Caki2 (cell line): ENCODE results near the gene APOC4. TPM values are rescaled to one million over a fixed set of nuclear protein-coding genes. Genes with fewer than 3 reads are reported as not detected.

Source experiments
- DNase-seq: peaks from one replicate; pipeline ENCODE4 v3.0.0-alpha.2; 2015; ENCODE audit warnings: low read depth
- in situ Hi-C: cut with HindIII; loops from 2 replicates; pipeline ENCODE4 v1.10.0; 2016; ENCODE audit warnings: low sequenced_read_pairs, low pct_unique_long_range_greater_than_20kb, mixed read lengths
- total RNA-seq: library from RNA; depleted of rRNA; stranded (reverse); fragments of >200 nt; shearing (Covaris generic); gene quantifications from 2 replicates; pipeline ENCODE4 v1.2.3, GENCODE V29; 2014; ENCODE audit warnings: low replicate concordance; rRNA removed

The APOC4 gene
- total RNA-seq, 1 experiment from 2014 or later = not detected

DNA sequence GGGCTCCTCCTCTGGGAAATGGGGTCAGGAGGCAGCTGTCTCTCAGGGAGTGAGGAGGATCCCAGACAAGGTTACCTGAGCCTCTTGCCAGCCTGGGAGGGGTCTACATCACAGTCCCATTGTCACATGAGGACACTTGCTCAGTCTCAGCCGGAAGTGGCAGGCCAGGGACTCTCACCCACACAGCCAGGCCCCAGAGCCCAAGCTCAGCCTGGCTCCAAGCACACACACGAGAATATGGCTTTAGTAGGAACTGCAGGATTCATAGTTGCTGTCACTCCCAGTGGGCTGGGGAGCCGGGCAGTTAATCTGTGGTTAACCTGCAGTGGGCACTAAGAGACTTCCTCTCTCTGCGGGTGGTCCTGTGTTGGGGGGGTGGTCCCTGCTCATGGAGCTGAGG, 43.4 kb downstream of the APOC4 start:
- in situ Hi-C loops = no loop called here
- no peak for DNase-seq

DNA sequence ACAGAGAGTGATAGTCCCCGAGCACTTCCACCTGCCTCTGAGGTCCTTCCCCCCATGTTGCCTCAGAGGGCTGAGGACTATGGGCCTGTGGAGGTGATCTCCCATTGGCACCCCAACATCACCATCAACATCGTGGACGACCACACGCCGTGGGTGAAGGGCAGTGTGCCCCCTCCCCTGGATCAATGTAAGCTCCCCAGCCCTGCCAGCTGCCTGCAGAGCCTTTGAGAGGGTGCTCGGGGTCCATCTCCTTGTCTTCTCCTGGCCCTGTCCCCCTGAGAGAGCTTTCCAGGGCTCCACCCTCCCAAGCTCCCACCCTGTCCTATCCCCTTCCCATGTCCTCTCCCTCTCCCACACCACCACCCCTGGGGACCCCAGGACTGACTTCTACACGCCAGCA, 44.4 kb downstream of the APOC4 start:
- in situ Hi-C loops = no loop called here
- DNase-seq = no peak

DNA sequence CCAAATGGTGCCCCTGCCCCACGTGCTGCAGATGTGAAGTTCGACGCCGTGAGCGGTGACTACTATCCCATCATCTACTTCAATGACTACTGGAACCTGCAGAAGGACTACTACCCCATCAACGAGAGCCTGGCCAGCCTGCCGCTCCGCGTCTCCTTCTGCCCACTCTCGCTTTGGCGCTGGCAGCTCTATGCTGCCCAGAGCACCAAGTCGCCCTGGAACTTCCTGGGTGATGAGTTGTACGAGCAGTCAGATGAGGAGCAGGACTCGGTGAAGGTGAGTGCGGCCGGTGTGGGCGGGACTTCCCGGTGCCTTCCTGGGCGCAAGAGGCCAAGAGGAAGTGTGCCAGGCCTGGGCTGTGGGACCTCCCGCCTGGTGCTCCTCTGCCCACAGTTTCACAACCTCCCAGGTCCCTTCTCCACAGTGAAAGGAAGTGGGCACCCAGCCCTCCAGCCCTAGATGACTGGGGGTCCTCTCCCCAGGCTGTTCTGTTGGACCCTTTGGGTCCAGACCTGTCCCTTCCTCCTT, 45.2 kb downstream of the APOC4 start:
- in situ Hi-C loops = no loop called here
- DNase-seq = no peak

DNA sequence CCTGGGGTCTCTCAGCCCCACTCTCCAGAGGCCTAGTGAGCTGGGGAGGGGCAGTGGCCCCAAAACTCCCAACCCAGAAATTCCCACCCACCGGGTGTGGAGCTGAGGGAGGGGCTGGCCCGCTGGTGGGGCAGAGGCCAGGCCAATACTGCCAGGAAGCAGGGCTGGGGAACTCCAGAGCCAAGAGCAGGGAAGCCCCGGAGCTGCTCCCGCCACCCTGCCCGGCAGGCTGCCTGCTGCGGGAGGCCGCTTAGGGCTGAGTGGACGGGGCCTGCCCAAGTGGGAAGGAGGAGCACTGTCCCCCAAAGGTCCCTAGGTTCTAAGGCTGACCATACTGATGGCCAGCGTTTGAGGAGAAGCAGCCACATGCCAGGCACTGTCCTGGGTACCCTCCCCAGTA, 46.2 kb downstream of the APOC4 start:
- in situ Hi-C loops = no loop called here
- DNase-seq = no peak

DNA sequence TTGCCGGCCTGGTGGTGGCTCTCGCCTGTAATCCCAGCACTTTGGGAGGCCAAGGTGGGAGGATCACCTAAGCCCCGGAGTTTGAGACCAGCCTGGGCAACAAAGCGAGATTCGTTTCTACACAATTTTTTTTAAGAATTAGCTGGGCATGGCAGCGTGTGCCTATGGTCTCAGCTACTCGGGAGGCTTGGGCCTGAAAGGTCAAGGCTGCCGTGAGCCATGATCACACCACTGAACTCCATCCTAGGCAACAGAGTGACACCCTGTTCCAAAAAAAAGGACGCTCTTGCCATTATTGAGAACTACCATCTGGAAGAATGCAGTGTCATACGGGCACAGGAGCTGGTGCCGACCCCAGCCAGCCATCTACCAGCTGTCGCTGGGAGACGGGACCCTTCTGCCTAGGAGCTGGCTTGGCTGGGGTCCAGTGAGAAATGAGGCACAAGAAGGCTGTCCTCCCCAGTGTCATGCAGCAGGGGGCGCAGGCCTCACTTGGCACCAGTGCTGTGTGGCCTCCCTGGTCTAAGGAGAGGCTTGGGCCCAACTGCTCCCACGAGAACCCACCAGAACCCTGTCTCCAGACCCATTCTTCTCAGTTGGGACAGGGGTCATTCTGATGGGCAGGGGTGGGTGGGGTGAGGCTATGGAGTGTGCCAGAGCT, 47.0 kb downstream of the APOC4 start:
- in situ Hi-C loops = no loop called here
- peak; percentile 28 for DNase-seq

DNA sequence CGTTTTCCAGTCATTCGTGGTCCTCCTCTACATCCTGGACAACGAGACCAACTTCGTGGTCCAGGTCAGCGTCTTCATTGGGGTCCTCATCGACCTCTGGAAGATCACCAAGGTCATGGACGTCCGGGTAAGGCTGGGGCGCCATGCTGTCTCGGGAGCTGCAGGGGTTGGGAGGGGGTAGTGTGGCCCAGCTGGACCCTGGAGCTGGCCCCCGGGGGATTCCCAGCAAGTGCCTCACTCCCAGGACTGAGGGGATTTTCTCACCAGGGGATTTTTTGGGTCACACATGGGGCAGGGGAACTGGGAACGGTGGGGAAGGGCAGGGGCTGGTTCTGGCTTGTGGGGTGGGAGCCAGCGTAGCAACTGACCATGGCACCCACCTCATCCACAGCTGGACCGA, 48.4 kb downstream of the APOC4 start:
- no peak for DNase-seq
- in situ Hi-C loops = no loop called here

DNA sequence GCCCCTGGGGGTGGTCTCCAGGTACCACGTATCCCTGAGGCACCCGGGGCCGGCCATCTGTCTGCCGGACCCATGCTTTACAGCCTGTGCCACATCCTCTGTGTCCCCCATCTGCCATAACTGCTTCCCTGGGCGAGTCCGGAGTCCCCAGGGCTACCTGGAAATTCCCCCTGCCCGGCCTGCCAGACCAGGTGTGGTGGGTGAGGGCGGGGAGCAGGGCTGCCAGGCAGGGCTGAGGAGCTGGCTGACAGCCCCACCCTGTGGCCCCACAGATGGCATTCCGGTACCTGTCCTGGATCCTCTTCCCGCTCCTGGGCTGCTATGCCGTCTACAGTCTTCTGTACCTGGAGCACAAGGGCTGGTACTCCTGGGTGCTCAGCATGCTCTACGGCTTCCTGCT, 48.9 kb downstream of the APOC4 start:
- in situ Hi-C loops = no loop called here
- no peak for DNase-seq

DNA sequence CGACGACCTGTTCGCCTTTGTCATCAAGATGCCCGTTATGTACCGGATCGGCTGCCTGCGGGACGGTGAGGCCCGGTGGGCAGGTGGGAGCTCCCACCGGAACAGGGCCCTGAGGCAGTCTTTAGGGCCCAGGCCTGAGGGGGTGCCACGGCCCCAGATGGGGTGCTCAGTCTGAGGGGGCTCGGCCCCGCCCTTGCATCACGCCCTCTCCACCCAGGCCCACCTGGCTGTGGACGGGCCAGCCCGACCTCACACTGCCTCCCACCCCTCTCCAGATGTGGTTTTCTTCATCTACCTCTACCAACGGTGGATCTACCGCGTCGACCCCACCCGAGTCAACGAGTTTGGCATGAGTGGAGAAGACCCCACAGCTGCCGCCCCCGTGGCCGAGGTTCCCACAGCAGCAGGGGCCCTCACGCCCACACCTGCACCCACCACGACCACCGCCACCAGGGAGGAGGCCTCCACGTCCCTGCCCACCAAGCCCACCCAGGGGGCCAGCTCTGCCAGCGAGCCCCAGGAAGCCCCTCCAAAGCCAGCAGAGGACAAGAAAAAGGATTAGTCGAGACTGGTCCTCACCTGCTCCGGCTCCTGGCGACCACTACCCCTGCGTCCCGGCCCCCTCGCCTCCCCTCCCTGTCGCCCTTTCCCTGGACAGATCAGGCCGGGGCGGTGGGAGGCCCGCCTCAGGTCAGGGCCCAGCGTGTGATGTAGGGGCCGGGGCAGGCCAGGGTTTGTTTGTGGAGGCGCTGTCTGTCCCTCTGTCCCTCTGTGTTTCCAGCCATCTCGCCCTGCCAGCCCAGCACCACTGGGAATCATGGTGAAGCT, 50.5 kb downstream of the APOC4 start:
- in situ Hi-C loops = no loop called here
- DNase-seq = no peak

DNA sequence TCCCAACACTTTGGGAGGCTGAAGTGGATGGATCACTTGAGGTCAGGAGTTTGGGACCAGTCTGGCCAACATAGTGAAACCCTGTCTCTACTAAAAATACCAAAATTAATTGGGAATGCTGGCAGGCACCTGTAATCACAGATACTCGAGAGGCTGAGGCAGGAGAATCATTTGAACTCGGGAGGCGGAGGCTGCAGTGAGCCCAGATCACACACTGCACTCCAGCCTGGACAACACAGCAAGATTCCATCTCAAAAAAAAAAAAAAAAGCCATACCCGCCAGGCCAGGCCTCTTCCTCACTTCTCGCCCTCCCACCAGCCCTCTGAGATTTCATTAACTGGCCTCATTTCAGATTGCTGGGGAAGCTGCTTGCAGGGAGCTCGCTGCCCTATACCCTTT, 51.5 kb downstream of the APOC4 start:
- no peak for DNase-seq
- in situ Hi-C loops = no loop called here

DNA sequence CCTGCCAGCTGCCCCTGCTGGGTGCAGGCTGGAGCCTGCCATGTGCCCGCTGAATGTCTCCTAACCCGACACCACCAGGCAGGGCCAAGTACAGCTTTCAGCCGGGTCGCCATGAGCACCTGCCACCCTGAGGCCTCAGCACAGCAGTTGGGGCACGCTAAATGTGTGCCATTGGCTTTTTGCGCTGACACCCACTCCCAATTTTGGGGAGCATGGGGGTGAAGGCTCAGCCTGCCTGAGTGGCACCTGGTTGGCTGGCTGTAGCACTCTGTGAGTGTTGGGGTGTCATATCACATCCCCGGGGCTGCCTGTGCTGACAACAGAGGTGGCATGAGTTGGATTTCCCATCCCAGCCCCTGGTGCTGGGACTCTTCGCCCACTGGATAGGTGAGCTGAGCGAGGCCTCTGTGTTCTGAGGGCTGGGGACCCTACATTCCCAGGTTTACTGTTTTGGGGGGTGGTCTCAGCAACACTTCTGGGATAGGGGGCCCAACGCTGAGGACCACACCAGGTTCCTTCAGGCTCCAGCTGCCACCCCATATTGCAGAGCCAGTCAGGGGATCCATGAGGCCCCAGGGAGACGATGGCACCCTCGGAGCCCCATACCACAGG, 52.0 kb downstream of the APOC4 start:
- in situ Hi-C loops = no loop called here
- no peak for DNase-seq

Other genes starting within 250 kb of the APOC4 start
- gene CEACAM16, start 243.1 kb upstream of the APOC4 start, total RNA-seq = not detected in 2 replicates
- 0.95 and 4.2 TPM in 2 replicates for gene BCL3, start 193.5 kb upstream of the APOC4 start, total RNA-seq
- gene CBLC, start 164.3 kb upstream of the APOC4 start, total RNA-seq = not detected in 2 replicates
- gene BCAM, start 133.1 kb upstream of the APOC4 start, total RNA-seq = 67.7 and 79.1 TPM in 2 replicates
- 90.0 and 91.5 TPM in 2 replicates for gene NECTIN2, start 95.9 kb upstream of the APOC4 start, total RNA-seq
- 228 and 263 TPM in 2 replicates for gene TOMM40, start 51.0 kb upstream of the APOC4 start, total RNA-seq
- gene APOE, start 36.4 kb upstream of the APOC4 start, total RNA-seq = 1.8 and 6.7 TPM in 2 replicates
- gene APOC1, start 27.6 kb upstream of the APOC4 start, total RNA-seq = 6.1 and 24.1 TPM in 2 replicates
- not detected in 2 replicates for gene APOC2, start 3.8 kb downstream of the APOC4 start, total RNA-seq
- 10.9 and 24.3 TPM in 2 replicates for gene CLPTM1, start 13.1 kb downstream of the APOC4 start, total RNA-seq
- gene RELB, start 59.2 kb downstream of the APOC4 start, total RNA-seq = 24.8 and 41.4 TPM in 2 replicates
- gene CLASRP, start 96.8 kb downstream of the APOC4 start, total RNA-seq = 10.1 and 13.8 TPM in 2 replicates
- not detected in 2 replicates for gene ZNF296, start 134.2 kb downstream of the APOC4 start, total RNA-seq
- 79.7 and 108 TPM in 2 replicates for gene GEMIN7, start 137.0 kb downstream of the APOC4 start, total RNA-seq
- 95.2 and 106 TPM in 2 replicates for gene PPP1R37, start 150.9 kb downstream of the APOC4 start, total RNA-seq
- not detected in 2 replicates for gene NKPD1, start 218.7 kb downstream of the APOC4 start, total RNA-seq
- 46.7 and 82.4 TPM in 2 replicates for gene TRAPPC6A, start 236.0 kb downstream of the APOC4 start, total RNA-seq
- gene BLOC1S3, start 236.5 kb downstream of the APOC4 start, total RNA-seq = 10.2 and 13.3 TPM in 2 replicates